ES-I3 (cell line): Measurements from ENCODE around the gene APPL1.
"Not testable (repeated sequence)": the region's sequence is repeated elsewhere in the genome, so short reads cannot be mapped to it uniquely, and the experiment has no call there.

Experiments used
- H3K36me3 ChIP-seq: 2 replicates; pipeline ENCODE4 v1.6.1; 2013; ENCODE audit warnings: mild to moderate bottlenecking, low read length, control low read depth, moderate library complexity; ENCODE audit not compliant: insufficient read depth
- H3K4me1 ChIP-seq: 2 replicates; pipeline ENCODE4 v1.6.1; 2013; ENCODE audit warnings: mild to moderate bottlenecking, control low read depth, low read length; ENCODE audit not compliant: insufficient read depth
- H3K9ac ChIP-seq: 2 replicates; pipeline ENCODE4 v1.6.1; 2013; ENCODE audit warnings: low read depth, mild to moderate bottlenecking, low read length, moderate library complexity
- H3K9me3 ChIP-seq: 2 replicates; pipeline ENCODE4 v1.6.1; 2013; ENCODE audit warnings: mild to moderate bottlenecking, low read length, moderate library complexity; ENCODE audit not compliant: control insufficient read depth, insufficient read depth

APPL1 gene

GRCh38 chr3:57288403-57288802 is 60.9 kb downstream of the APPL1 start:
- no peak overlapping the region for H3K9ac ChIP-seq
- no peaks in the 10 kb centered on the region for H3K36me3 ChIP-seq
- H3K9me3 ChIP-seq: no peaks in the 10 kb centered on the region
- H3K4me1 ChIP-seq: no peaks in the 10 kb centered on the region

GRCh38 chr3:57292159-57292896 is 64.8 kb downstream of the APPL1 start, which contains the start of gene ASB14:
Gene ASB14 (minus strand): TSS chr3:57292685. CDS start chr3:57292033, 652 bp downstream.
- H3K9me3 ChIP-seq: no peaks in the 10 kb centered on the region
- no peaks in the 10 kb centered on the region for H3K4me1 ChIP-seq
- no peaks in the 10 kb centered on the region for H3K36me3 ChIP-seq
- H3K9ac ChIP-seq: no peak within 1 kb of the TSS

GRCh38 chr3:57292897-57293526 is 65.5 kb downstream of the APPL1 start:
- Histone ChIP-seq H3K36me3 (no peaks in the 10 kb centered on the region), H3K4me1 (no peaks in the 10 kb centered on the region), H3K9ac (no peak overlapping the region), H3K9me3 (no peaks in the 10 kb centered on the region)

GRCh38 chr3:57298041-57298440 is 70.5 kb downstream of the APPL1 start:
- H3K4me1 ChIP-seq: no peaks in the 10 kb centered on the region
- H3K36me3 ChIP-seq: no peaks in the 10 kb centered on the region
- H3K9ac ChIP-seq: no peak overlapping the region
- no peaks in the 10 kb centered on the region for H3K9me3 ChIP-seq

GRCh38 chr3:57303520-57303919 is 76.0 kb downstream of the APPL1 start:
- not testable (repeated sequence) for H3K4me1 ChIP-seq, H3K9me3 ChIP-seq, H3K9ac ChIP-seq, H3K36me3 ChIP-seq

GRCh38 chr3:57309769-57310360 is 82.3 kb downstream of the APPL1 start:
- Histone ChIP-seq H3K9ac (no peak overlapping the region), H3K9me3 (no peaks in the 10 kb centered on the region), H3K4me1 (no peaks in the 10 kb centered on the region), H3K36me3 (no peaks in the 10 kb centered on the region)

- Histone ChIP-seq H3K9me3 (no peaks in the 10 kb centered on the region), H3K36me3 (no peaks in the 10 kb centered on the region), H3K4me1 (no peaks in the 10 kb centered on the region), H3K9ac (no peak overlapping the region)
Observed at GRCh38 chr3:57314204-57314603, 86.7 kb downstream of the APPL1 start.
